GM19240 (cell line): ENCODE results near the gene ACOT2.
"Not testable (repeated sequence)": the region's sequence is repeated elsewhere in the genome, so short reads cannot be mapped to it uniquely, and the experiment has no call there.

ENCODE experiments used
- DNase-seq: peaks from one replicate; pipeline ENCODE4 v3.0.0; 2011; ENCODE audit warnings: low spot score; ENCODE audit not compliant: insufficient read length

The ACOT2 gene, protein sequence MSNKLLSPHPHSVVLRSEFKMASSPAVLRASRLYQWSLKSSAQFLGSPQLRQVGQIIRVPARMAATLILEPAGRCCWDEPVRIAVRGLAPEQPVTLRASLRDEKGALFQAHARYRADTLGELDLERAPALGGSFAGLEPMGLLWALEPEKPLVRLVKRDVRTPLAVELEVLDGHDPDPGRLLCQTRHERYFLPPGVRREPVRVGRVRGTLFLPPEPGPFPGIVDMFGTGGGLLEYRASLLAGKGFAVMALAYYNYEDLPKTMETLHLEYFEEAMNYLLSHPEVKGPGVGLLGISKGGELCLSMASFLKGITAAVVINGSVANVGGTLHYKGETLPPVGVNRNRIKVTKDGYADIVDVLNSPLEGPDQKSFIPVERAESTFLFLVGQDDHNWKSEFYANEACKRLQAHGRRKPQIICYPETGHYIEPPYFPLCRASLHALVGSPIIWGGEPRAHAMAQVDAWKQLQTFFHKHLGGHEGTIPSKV

GRCh38 chr14:73569185-73569958, at the start of gene ACOT2:
Gene ACOT2 (plus strand): TSS chr14:73569213. CDS start chr14:73569241, 28 bp downstream.
- DNase-seq: peak; percentile 56

GRCh38 chr14:73521229-73521628, 47.8 kb upstream of the ACOT2 start:
- DNase-seq: no peak

GRCh38 chr14:73524493-73524892, 44.5 kb upstream of the ACOT2 start:
- DNase-seq: no peak

DNA sequence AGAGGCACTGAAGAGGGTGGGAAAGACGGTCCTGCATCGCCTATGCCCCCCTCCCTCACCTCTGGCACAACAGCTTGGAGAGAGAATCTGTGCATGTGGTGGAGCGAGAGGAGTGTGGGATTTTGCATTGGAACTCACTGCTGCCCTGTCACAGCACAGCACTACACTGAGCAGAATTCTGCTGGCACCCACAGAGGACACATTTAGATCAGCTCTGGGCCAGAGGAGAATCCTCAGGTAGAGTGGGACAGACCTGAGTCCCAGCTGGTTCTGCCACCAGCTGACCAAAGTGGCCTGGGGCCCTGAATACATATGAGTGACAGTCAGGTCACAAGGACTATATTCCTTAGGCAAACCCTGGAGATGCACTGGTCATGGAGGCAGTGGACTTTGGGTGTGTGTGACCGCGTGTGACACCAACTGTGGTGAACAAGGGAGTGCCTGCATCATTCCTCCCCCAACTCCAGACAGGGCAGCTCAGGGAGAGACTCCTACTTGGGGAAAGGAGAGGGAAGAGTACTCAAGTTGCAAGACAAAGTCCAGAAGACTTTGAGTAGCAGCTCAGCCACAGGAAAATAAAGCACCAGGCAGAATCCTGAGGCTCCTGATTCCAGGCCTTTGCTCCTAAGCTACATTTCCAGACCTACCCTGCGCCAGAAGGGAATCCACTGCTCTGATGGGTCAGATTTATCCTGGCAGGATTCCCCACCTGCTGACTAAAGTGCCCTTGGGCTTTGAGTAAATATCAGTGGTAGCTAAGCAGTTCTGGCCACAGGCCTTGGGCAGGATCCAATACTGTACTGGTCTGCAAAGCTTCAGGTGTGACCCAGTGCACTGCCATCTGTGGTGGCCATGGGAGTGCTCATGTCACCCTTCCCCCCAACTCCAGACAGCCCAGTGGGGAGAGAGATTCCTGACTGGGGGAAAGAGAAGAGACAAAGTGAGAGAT, 42.7 kb upstream of the ACOT2 start:
- DNase-seq: no peak

DNA sequence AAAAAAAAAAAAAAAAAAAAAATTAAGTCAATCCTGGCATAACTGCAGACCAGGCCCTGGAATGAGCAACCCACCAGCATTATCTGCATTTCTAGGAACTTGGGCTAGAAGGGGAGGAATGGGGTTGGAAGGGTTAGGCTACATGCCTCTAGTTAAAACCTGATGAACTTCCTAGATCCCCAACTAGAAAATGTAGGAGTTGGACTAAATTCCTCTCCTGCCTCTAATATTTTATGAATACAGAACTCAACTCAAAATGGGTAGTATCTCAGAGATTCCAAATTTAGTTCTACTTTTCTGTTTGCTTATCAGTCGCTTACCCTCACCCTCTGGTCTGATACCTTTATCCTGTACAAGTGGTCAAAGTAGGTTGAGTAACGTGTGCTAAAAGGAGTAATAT, 39.7 kb upstream of the ACOT2 start:
- DNase-seq: not testable (repeated sequence)

GRCh38 chr14:73531971-73532370, 37.0 kb upstream of the ACOT2 start:
- not testable (repeated sequence) for DNase-seq

DNA sequence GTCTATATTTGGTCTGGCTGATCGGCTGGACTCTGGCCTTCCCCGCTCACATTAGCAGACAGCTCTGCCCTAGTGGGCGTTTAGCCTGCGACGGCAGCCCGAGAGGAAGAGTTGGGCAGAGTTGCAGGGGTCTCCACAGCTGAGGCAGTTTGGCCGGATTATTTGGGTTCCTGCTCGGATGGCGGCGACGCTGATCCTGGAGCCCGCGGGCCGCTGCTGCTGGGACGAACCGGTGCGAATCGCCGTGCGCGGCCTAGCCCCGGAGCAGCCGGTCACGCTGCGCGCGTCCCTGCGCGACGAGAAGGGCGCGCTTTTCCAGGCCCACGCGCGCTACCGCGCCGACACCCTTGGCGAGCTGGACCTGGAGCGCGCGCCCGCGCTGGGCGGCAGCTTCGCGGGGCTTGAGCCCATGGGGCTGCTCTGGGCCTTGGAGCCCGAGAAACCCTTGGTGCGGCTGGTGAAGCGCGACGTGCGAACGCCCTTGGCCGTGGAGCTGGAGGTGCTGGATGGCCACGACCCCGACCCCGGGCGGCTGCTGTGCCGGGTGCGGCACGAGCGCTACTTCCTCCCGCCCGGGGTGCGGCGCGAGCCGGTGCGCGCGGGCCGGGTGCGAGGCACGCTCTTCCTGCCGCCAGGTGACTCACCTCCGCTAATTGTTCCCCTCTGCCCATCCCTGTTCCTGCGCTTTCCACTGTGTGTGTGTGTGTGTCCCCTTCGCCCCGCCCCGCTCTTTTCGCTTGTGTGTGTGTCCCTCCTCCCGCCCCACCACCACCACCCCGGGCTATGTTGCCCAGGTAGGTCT, 31.6 kb upstream of the ACOT2 start:
- not testable (repeated sequence) for DNase-seq

GRCh38 chr14:73539017-73539416, 30.0 kb upstream of the ACOT2 start:
- not testable (repeated sequence) for DNase-seq

GRCh38 chr14:73542961-73543360, 26.1 kb upstream of the ACOT2 start:
- DNase-seq: not testable (repeated sequence)

GRCh38 chr14:73545353-73545752, 23.7 kb upstream of the ACOT2 start:
- not testable (repeated sequence) for DNase-seq

- not testable (repeated sequence) for DNase-seq
Measured at GRCh38 chr14:73549097-73549496, 19.9 kb upstream of the ACOT2 start.

DNA sequence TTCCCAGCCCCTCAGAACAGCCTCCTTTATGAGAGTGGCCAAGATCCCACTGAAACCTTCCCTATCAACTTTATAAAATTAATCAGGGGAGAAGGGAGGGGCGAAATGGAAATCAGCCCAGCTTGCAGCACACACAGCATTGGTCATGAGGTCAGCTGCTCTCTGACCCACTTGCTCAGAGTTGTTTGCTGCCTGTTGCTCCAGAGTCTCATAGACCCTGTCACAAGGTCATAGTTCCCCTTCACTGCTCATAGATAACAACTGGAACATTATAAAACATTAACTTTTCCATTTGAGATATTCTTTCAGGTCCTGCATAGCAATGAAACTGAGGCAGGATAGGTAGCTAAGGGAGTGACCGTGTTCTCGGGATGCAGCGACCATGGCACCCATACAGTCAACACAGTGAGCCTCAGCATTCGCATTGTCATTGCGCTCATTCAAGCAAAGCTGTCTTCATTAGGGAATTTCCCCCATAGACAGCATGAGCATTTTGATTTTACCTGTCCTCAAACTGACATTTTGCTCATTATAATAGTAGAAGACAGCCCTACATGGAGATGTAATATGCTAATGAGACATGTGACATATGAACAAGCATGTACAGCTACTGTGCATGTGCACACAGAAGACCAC, 19.0 kb upstream of the ACOT2 start:
- DNase-seq: not testable (repeated sequence)

- no peak for DNase-seq
Measured at GRCh38 chr14:73553845-73554244, 15.2 kb upstream of the ACOT2 start.

GRCh38 chr14:73557201-73557600, 11.8 kb upstream of the ACOT2 start:
- DNase-seq: not testable (repeated sequence)

DNA sequence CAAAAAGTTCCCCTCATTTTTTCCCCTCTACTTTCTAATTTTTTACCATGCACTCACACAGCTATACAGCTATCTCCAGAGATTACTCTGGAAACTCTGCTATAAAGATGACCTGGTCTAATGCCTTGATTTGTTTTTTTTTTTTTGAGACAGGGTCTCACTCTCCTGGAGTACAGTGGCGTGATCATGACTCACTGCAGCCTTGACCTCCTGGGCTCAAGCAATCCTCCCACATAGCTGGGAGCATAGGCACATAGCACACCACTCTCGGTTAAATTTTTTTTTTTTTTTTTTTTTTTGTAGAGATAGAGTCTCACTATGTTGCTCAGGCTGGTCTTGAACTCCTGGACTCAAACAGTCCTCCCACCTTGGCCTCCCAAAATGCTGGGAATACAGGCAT, 10.8 kb upstream of the ACOT2 start:
- not testable (repeated sequence) for DNase-seq

DNA sequence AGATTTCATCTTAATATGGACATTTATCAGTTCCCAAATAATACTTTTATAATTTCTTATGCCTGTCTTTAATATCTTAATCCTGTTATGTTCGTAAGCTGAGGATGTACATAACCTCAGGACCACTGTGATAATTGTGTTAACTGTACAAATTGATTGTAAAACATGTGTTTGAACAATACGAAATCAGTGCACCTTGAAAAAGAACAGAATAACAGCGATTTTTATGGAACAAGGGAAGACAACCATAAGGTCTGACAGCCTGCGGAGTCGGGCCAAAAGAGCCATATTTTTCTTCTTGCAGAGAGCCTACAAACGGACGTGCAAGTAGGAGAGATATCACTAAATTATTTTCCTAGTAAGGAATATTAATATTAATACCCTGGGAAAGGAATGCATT, 6.8 kb upstream of the ACOT2 start:
- not testable (repeated sequence) for DNase-seq

DNA sequence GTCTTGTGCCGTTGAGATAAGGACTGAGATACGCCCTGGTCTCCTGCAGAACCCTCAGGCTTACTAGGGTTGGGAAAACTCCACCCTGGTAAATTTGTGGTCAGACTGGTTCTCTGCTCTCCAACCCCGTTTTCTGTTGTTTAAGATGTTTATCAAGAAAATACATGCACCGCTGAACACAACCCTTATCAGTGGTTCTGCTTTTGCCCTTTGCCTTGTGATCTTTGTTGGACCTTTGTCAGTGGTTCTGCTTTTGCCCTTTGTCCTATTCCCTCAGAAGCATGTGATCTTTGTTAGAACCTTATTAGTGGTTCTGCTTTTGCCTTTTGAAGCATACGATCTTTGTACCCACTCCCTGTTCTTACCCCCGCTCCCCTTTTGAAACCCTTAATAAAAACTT, 6.3 kb upstream of the ACOT2 start:
- DNase-seq: not testable (repeated sequence)

DNA sequence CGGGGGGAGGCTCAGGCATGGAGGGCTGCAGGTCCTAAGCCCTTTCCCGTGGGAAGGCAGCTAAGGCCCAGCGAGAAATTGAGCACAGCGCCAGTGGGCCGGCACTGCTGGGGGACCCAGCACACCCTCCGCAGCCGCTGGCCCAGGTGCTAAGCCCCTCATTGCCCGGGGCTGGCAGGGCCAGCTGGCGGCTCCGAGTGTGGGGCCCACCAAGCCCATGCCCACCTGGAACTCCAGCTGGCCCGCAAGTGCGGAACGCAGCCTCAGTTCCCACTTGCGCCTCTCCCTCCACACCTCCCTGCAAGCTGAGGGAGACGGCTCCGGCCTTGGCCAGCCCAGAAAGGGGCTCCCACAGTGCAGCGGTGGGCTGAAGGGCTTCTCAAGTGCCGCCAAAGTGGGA, 2.6 kb upstream of the ACOT2 start:
- DNase-seq: not testable (repeated sequence)

DNA sequence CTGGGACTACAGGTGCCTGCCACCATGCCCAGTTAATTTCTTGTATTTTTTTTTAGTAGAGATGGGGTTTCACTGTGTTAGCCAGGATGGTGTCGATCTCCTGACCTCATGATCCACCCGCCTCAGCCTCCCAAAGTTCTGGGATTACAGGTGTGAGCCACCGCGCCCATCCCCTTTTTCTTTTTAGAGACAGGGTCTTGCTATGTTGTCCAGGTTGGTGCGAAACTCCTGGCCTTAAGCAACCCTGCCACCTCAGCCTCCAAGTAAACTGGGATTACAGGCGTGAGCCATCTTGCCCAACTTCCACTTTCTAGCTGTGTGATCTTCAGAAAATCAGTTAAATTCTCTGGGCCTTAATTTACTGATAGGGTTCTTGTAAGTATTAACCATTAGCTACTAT, 2.1 kb upstream of the ACOT2 start:
- not testable (repeated sequence) for DNase-seq

DNA sequence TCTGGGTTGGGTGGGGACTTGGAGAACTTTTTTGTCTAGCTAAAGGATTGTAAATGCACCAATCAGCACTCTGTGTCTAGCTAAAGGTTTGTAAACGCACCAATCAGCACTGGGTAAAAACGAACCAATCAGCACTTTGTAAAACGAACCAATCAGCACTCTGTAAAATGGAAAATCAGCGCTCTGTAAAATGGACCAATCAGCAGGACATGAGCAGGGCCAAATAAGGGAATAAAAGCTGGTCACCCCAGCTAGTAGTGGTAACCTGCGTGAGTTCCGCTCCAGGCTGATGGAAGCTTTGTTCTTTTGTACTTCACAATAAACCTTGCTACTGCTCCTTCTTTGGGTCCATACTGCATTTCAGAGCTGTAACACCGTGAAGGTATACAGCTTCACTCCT, 1.7 kb upstream of the ACOT2 start:
- no peak for DNase-seq
